ENCODE data around the gene AUTS2.

AUTS2 gene

GRCh38 chr7:69814421-69814962, 216.2 kb downstream of the AUTS2 start:
- DNase-seq (ENCODE audit: low read depth): peak; percentile 37
- TF ChIP-seq CTCF (conservative IDR thresholded peaks at IDR 0.05; ENCODE audit: low read depth, low read length): no peak
- no peak overlapping the region for H3K4me3 ChIP-seq (ENCODE audit: low read length)

- no peak for TF ChIP-seq CTCF (conservative IDR thresholded peaks at IDR 0.05; ENCODE audit: low read depth, low read length)
- H3K4me3 ChIP-seq (ENCODE audit: low read length): no peak overlapping the region
- no peak for DNase-seq (ENCODE audit: low read depth)
These were observed 218.2 kb downstream of the AUTS2 start for GRCh38 chr7:69816501-69816900.

GRCh38 chr7:69817121-69817520, 218.8 kb downstream of the AUTS2 start:
- H3K4me3 ChIP-seq (ENCODE audit: low read length): no peak overlapping the region
- TF ChIP-seq CTCF (conservative IDR thresholded peaks at IDR 0.05; ENCODE audit: low read depth, low read length): no peak
- no peak for DNase-seq (ENCODE audit: low read depth)

- DNase-seq (ENCODE audit: low read depth): no peak
- TF ChIP-seq CTCF (conservative IDR thresholded peaks at IDR 0.05; ENCODE audit: low read depth, low read length): no peak
- H3K4me3 ChIP-seq (ENCODE audit: low read length): no peak overlapping the region
These were observed 219.8 kb downstream of the AUTS2 start for GRCh38 chr7:69817841-69818635.

GRCh38 chr7:69818636-69819332, 220.5 kb downstream of the AUTS2 start:
- DNase-seq (ENCODE audit: low read depth): no peak
- no peak overlapping the region for H3K4me3 ChIP-seq (ENCODE audit: low read length)
- TF ChIP-seq CTCF (conservative IDR thresholded peaks at IDR 0.05; ENCODE audit: low read depth, low read length): no peak

GRCh38 chr7:69819333-69819705, 221.0 kb downstream of the AUTS2 start:
- H3K4me3 ChIP-seq (ENCODE audit: low read length): no peak overlapping the region
- DNase-seq (ENCODE audit: low read depth): no peak
- no peak for TF ChIP-seq CTCF (conservative IDR thresholded peaks at IDR 0.05; ENCODE audit: low read depth, low read length)
